Raji (cell line): Measurements from ENCODE around the gene DNM2.

Source experiments
- POLR2A ChIP-seq: IDR thresholded peaks from 2 replicates; pipeline ENCODE4 v1.6.1; 2011; ENCODE audit warnings: low read depth, low read length, control low read depth; ENCODE audit not compliant: insufficient read depth

Gene DNM2

DNA sequence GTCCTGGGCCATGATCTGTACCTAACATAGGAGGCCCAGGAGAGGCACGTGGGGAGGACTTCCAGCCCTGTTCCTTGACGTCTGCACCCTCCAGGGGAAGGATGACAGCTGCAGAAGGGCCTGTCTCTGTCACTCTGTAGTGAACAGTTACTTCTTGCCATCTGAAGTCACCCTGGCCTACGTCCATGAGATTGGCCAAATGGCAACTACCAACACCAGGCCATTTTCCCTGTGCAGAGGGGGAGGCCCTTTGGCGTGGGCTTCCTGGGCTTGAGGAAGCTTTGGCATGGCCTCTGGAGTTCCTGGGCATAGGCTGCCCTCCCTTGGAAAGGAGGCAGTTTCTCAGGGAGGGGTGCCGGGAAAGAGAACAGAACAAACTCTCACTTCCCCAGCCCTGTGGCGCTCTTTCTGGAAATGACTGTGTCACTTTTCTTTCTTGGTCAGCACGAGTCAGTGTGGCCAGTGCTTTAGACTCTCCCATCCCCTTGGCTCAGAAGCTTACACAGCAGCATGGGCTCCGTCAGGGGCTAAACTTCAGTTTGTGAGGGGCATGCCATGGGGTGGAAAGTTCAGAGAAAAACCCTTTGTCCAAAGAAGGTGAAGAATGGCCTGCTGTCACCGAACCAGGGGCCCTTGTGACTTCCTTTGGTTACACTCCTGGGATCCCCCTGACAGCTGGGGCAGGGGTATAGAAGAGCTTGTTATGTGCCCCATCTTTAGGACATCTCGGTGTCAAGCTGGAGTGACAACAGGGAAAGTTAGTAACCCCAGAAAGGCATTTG is 158.8 kb downstream of the DNM2 start:
- TF ChIP-seq POLR2A = no peak

- no peak for TF ChIP-seq POLR2A
Measured at GRCh38 chr19:10878253-10878652, 160.4 kb downstream of the DNM2 start.
